Stimulated activated CD8-positive, alpha-beta memory T cell treated with anti-CD3 and anti-CD28 coated beads, Interleukin-4, amount 100 ng/mL, for 48 hours (primary cell): Measurements from ENCODE around the gene CD200R1L.
A peak's percentile ranks its signal among the peaks of the same experiment; 100 is the strongest.
"Not testable (repeated sequence)": the region's sequence is repeated elsewhere in the genome, so short reads cannot be mapped to it uniquely, and the experiment has no call there.

Source experiments
- DNase-seq: peaks from one replicate; pipeline ENCODE4 v3.0.0-alpha.2; 2020

CD200R1L gene

GRCh38 chr3:112846764-112847163 is at the start of gene CD200R1L:
Gene CD200R1L (minus strand): TSS chr3:112846864. CDS start chr3:112829367, 17,497 bp downstream.
- DNase-seq, result no peak

- DNase-seq, result no peak
These were observed 47.6 kb upstream of the CD200R1L start for GRCh38 chr3:112894258-112894657.

GRCh38 chr3:112889357-112889756 is 42.7 kb upstream of the CD200R1L start:
- no peak for DNase-seq

GRCh38 chr3:112888381-112889085 is 41.9 kb upstream of the CD200R1L start:
- no peak for DNase-seq

GRCh38 chr3:112884678-112885290 is 38.1 kb upstream of the CD200R1L start:
- DNase-seq, result no peak

- no peak for DNase-seq
These were observed 35.2 kb upstream of the CD200R1L start for GRCh38 chr3:112881891-112882290.

GRCh38 chr3:112875561-112875960 is 28.9 kb upstream of the CD200R1L start:
- DNase-seq, result no peak

- DNase-seq, result no peak
These were observed 28.1 kb upstream of the CD200R1L start for GRCh38 chr3:112874725-112875124.

GRCh38 chr3:112873632-112874031 is 27.0 kb upstream of the CD200R1L start:
- no peak for DNase-seq

GRCh38 chr3:112871735-112872134 is 25.1 kb upstream of the CD200R1L start:
- no peak for DNase-seq

GRCh38 chr3:112865757-112866156 is 19.1 kb upstream of the CD200R1L start:
- DNase-seq, result no peak

- DNase-seq, result no peak
These were observed 14.2 kb upstream of the CD200R1L start for GRCh38 chr3:112860898-112861297.

GRCh38 chr3:112858410-112859069 is 11.9 kb upstream of the CD200R1L start:
- DNase-seq, result peak; percentile 32

GRCh38 chr3:112857526-112857925 is 10.9 kb upstream of the CD200R1L start:
- no peak for DNase-seq

GRCh38 chr3:112856537-112856936 is 9.9 kb upstream of the CD200R1L start:
- DNase-seq, result no peak

- DNase-seq, result no peak
These were observed 9.2 kb upstream of the CD200R1L start for GRCh38 chr3:112855883-112856282.

- DNase-seq, result not testable (repeated sequence)
These were observed 8.4 kb upstream of the CD200R1L start for GRCh38 chr3:112855074-112855473.

GRCh38 chr3:112848196-112848595 is 1.5 kb upstream of the CD200R1L start:
- DNase-seq, result no peak

GRCh38 chr3:112847692-112848091 is 1.0 kb upstream of the CD200R1L start:
- DNase-seq, result no peak

GRCh38 chr3:112845772-112846171 is 892 bp downstream of the CD200R1L start:
- DNase-seq, result no peak

GRCh38 chr3:112829046-112829445 is 17.6 kb downstream of the CD200R1L start:
- no peak for DNase-seq

GRCh38 chr3:112822064-112823055 is 24.3 kb downstream of the CD200R1L start:
- DNase-seq, result no peak

- DNase-seq, result no peak
These were observed 28.4 kb downstream of the CD200R1L start for GRCh38 chr3:112818289-112818688.
